ENCODE results near the gene ACACB. TPM values are rescaled to one million over a fixed set of nuclear protein-coding genes. Genes with fewer than 3 reads are reported as not detected.

The ACACB gene
- total and polyA plus RNA-seq, 2 experiments from 2014 or later = 6.2 to 15.4 TPM

GRCh38 chr12:109279525-109279924, 163.1 kb downstream of the ACACB start (continued):
- TF ChIP-seq ZNF462 (CRISPR knock-in tag; IDR thresholded peaks at IDR 0.05) (no peak), EZH2phosphoT487 (IDR thresholded peaks at IDR 0.05; ENCODE audit: unreplicated experiment) (no peak), STAT1 (IDR thresholded peaks at IDR 0.05; ENCODE audit: unreplicated experiment) (no peak)

DNA sequence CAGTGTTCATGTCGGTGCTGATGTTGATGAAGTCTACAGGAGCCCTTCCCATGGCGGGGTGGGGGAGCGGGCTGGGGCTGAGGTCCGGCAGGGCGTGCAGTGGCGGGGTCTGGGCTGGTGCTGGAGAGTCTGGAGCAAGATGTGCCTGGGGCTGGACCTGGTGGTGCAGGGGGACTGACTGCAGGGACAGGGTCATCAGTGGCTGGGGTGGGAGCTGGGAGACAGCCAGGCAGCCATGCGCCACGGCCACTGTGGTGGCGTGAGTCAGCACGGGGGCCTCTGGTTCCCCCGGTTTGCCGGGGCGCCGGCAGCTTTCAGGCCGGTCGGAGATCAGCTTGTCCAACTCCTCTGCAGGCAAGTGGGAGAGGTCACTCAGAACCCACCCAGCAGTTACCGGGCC, 165.1 kb downstream of the ACACB start:
- no peak for ATAC-seq
- no peak for DNase-seq (ENCODE audit: low spot score)
- Histone ChIP-seq H3K27me3 (ENCODE audit: insufficient read depth) (no peaks in the 10 kb centered on the region), H3K4me2 (no peak overlapping the region), H3K4me3 (no peak overlapping the region), H4K20me1 (replicated peaks; ENCODE audit: insufficient read depth) (no peaks in the 10 kb centered on the region), H3K79me2 (replicated peaks; ENCODE audit: insufficient read depth) (no peaks in the 10 kb centered on the region), H3F3A (replicated peaks; ENCODE audit: low read depth) (no peaks in the 10 kb centered on the region), H3K36me3 (ENCODE audit: insufficient read depth) (no peaks in the 10 kb centered on the region), H3K9me2 (ENCODE audit: insufficient read depth) (no peaks in the 10 kb centered on the region), H3K4me1 (ENCODE audit: insufficient read depth) (peaks cover 6% of the 10 kb centered on the region; the same call in 1 of the 2 replicates), H3K27ac (ENCODE audit: low read depth) (no peak overlapping the region), H2AFZ (no peak overlapping the region)
- Mint-ChIP-seq H3K36me3 (ENCODE audit: low read depth) (no peaks in the 10 kb centered on the region; the same call in 2 of the 3 replicates), H3K27ac (no peak overlapping the region), H3K9me3 (no peaks in the 10 kb centered on the region), H3K4me3 (no peak overlapping the region), H3K4me1 (peaks cover 11% of the 10 kb centered on the region), H3K27me3 (ENCODE audit: insufficient read depth, low read depth, poor library complexity) (peaks cover 9% of the 10 kb centered on the region)
- TF ChIP-seq CTCF (conservative IDR thresholded peaks at IDR 0.05; ENCODE audit: low read depth in 2 of 2) = no peak
- TF ChIP-seq STAT1 (IDR thresholded peaks at IDR 0.05; ENCODE audit: unreplicated experiment) = no peak
- no peak for TF ChIP-seq EZH2 (IDR thresholded peaks at IDR 0.05; ENCODE audit: low read depth, unreplicated experiment)
- no peak for TF ChIP-seq REST (IDR thresholded peaks at IDR 0.05; ENCODE audit: unreplicated experiment)
- TF ChIP-seq ZNF331 (CRISPR knock-in tag; IDR thresholded peaks at IDR 0.05; ENCODE audit: low read depth) = no peak
- TF ChIP-seq NANOG (IDR thresholded peaks at IDR 0.05; ENCODE audit: borderline replicate concordance) = no peak
- no peak for TF ChIP-seq EZH2phosphoT487 (IDR thresholded peaks at IDR 0.05; ENCODE audit: unreplicated experiment)
- TF ChIP-seq JUNB (IDR thresholded peaks at IDR 0.05; ENCODE audit: unreplicated experiment) = no peak
- no peak for TF ChIP-seq POLR2AphosphoS5 (IDR thresholded peaks at IDR 0.05; ENCODE audit: low read depth)
- TF ChIP-seq ZNF114 (CRISPR knock-in tag; IDR thresholded peaks at IDR 0.05) = no peak
- no peak for TF ChIP-seq CREB1 (CRISPR knock-in tag; IDR thresholded peaks at IDR 0.05; ENCODE audit: low read depth)

Data from GM23338 (cell line).